Measurements from ENCODE around the gene KPNB1. TPM values are rescaled to one million over a fixed set of nuclear protein-coding genes. Genes with fewer than 3 reads are reported as not detected.

The KPNB1 gene
- total RNA-seq, 2 experiments from 2014 or later = 232 to 453 TPM

DNA sequence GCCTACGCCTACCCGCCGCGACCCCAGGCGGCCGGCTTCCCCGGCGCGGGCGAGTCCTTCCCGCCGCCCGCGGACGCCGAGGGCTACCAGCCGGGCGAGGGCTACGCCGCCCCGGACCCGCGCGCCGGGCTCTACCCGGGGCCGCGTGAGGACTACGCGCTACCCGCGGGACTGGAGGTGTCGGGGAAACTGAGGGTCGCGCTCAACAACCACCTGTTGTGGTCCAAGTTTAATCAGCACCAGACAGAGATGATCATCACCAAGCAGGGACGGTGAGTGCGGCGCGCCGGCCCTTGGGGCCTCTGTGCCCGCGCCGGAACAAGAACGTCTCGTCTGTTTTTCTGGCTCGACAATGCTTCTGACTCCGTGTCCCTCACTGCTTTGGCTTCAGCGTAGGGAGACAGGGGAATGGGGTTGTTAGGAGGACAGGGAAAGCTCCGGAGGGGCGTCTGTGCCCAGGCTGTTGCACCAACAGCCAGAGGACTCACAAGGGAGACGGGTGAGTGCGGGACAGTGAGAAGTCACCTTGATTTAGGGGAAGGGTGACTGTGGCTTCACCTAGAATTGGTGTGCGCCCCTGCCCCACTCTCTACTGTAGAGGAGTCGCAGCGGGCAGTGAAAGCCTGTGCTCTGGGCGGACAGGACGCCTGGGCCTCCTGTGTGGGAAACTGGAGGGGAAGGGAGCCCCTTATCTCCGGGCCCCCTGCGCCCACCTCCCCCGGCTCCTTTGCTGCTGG, 84.1 kb downstream of the KPNB1 start:
- Histone ChIP-seq H3K4me1 (ENCODE audit: insufficient read depth, low read length, poor library complexity, severe bottlenecking) (no peaks in the 10 kb centered on the region), H3K4me3 (ENCODE audit: low read depth, low read length, poor library complexity, severe bottlenecking) (no peak overlapping the region), H2AFZ (ENCODE audit: low read length) (no peak overlapping the region), H3K36me3 (ENCODE audit: insufficient read depth, low read length) (no peaks in the 10 kb centered on the region), H4K20me1 (ENCODE audit: insufficient read depth, low read length) (no peaks in the 10 kb centered on the region), H3K9me3 (ENCODE audit: low read length) (no peaks in the 10 kb centered on the region), H3K4me2 (ENCODE audit: low read length) (0 out of 2 replicates have a peak overlapping the region, but pooled peaks have one; percentile 20), H3K9me2 (ENCODE audit: insufficient read depth, low read length) (no peaks in the 10 kb centered on the region), H3K27ac (ENCODE audit: low read depth, low read length, poor library complexity, severe bottlenecking) (no peak overlapping the region), H3K79me2 (ENCODE audit: insufficient read depth, low read depth, low read length) (no peaks in the 10 kb centered on the region)
- TF ChIP-seq, protein P1, sequence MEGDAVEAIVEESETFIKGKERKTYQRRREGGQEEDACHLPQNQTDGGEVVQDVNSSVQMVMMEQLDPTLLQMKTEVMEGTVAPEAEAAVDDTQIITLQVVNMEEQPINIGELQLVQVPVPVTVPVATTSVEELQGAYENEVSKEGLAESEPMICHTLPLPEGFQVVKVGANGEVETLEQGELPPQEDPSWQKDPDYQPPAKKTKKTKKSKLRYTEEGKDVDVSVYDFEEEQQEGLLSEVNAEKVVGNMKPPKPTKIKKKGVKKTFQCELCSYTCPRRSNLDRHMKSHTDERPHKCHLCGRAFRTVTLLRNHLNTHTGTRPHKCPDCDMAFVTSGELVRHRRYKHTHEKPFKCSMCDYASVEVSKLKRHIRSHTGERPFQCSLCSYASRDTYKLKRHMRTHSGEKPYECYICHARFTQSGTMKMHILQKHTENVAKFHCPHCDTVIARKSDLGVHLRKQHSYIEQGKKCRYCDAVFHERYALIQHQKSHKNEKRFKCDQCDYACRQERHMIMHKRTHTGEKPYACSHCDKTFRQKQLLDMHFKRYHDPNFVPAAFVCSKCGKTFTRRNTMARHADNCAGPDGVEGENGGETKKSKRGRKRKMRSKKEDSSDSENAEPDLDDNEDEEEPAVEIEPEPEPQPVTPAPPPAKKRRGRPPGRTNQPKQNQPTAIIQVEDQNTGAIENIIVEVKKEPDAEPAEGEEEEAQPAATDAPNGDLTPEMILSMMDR (conservative IDR thresholded peaks at IDR 0.05; ENCODE audit: low read length) = no peak
- TF ChIP-seq EZH2phosphoT487 (IDR thresholded peaks at IDR 0.05; ENCODE audit: borderline replicate concordance, low read depth, low read length) = no peak
- intact Hi-C loops (cut with micrococcal nuclease; ENCODE audit: unreplicated experiment) = no loop called here
- ChIA-PET CTCF (ENCODE audit: unreplicated experiment) (no interaction called here), POLR2A (no interaction called here)
- DNase-seq (ENCODE audit: low spot score) = no peak
- BruUV-seq (replicated peaks) = no TSS peak

DNA sequence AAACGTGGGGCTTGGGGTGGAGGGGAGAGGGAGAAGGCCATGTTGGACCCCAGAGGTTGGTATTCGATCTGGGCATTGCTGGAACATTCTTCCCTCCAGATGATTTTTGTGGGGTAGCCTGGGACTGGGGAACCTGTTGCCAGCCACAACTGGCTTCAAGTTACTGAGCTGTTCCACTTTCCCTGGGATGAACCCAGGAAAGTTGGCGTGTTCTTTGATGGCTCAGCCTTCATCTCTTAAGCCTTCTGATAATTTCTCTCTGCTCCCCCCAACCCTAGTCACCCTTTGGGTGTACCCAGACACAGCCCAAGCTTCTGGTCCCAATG, 85.4 kb downstream of the KPNB1 start:
- Histone ChIP-seq H3K4me1 (ENCODE audit: insufficient read depth, low read length, poor library complexity, severe bottlenecking) (no peaks in the 10 kb centered on the region), H3K79me2 (ENCODE audit: insufficient read depth, low read depth, low read length) (no peaks in the 10 kb centered on the region), H3K36me3 (ENCODE audit: insufficient read depth, low read length) (no peaks in the 10 kb centered on the region), H3K4me2 (ENCODE audit: low read length) (no peak overlapping the region), H3K9me3 (ENCODE audit: low read length) (no peaks in the 10 kb centered on the region), H4K20me1 (ENCODE audit: insufficient read depth, low read length) (no peaks in the 10 kb centered on the region), H3K4me3 (ENCODE audit: low read depth, low read length, poor library complexity, severe bottlenecking) (no peak overlapping the region), H2AFZ (ENCODE audit: low read length) (no peak overlapping the region), H3K27ac (ENCODE audit: low read depth, low read length, poor library complexity, severe bottlenecking) (no peak overlapping the region), H3K9me2 (ENCODE audit: insufficient read depth, low read length) (no peaks in the 10 kb centered on the region)
- intact Hi-C loops (cut with micrococcal nuclease; ENCODE audit: unreplicated experiment) = no loop called here
- BruUV-seq (replicated peaks) = no TSS peak
- CTCF ChIA-PET (ENCODE audit: unreplicated experiment) = no interaction called here
- POLR2A ChIA-PET = interaction anchor here (0.7 kb wide), 1 partner anchor 21 kb away, joined by 3 read pairs; no protein-coding TSS in a partner anchor
- no peak for TF ChIP-seq EZH2phosphoT487 (IDR thresholded peaks at IDR 0.05; ENCODE audit: borderline replicate concordance, low read depth, low read length)
- TF ChIP-seq, protein P1 (conservative IDR thresholded peaks at IDR 0.05; ENCODE audit: low read length) = no peak
- DNase-seq (ENCODE audit: low spot score) = no peak

Small RNA genes lying within 50 kb of the gene (small RNA-seq; reads per million reads assigned to genes)
- not detected for gene AC015674.1

Other genes starting within 250 kb of the KPNB1 start
- 44.2 and 46.8 TPM in 2 replicates for gene NPEPPS, start 118.8 kb upstream of the KPNB1 start, total RNA-seq (2014; rRNA removed; shearing (Covaris generic))
- gene NPEPPS, start 118.8 kb upstream of the KPNB1 start, total RNA-seq (2022) = 111 and 124 TPM in 2 replicates
- gene TBKBP1, start 44.2 kb downstream of the KPNB1 start, total RNA-seq (2014; rRNA removed; shearing (Covaris generic)) = 8.3 and 15.0 TPM in 2 replicates
- gene TBKBP1, start 44.2 kb downstream of the KPNB1 start, total RNA-seq (2022) = 15.2 and 16.0 TPM in 2 replicates
- not detected in 2 replicates for gene TBX21, start 83.3 kb downstream of the KPNB1 start, total RNA-seq (2014; rRNA removed; shearing (Covaris generic))
- gene TBX21, start 83.3 kb downstream of the KPNB1 start, total RNA-seq (2022) = not detected in 2 replicates
- 16.2 and 24.4 TPM in 2 replicates for gene OSBPL7, start 171.9 kb downstream of the KPNB1 start, total RNA-seq (2014; rRNA removed; shearing (Covaris generic))
- 31.1 and 35.7 TPM in 2 replicates for gene OSBPL7, start 171.9 kb downstream of the KPNB1 start, total RNA-seq (2022)
- 27.1 and 50.8 TPM in 2 replicates for gene MRPL10, start 181.6 kb downstream of the KPNB1 start, total RNA-seq (2014; rRNA removed; shearing (Covaris generic))
- gene MRPL10, start 181.6 kb downstream of the KPNB1 start, total RNA-seq (2022) = 55.9 and 56.7 TPM in 2 replicates
- 0.23 and 0.85 TPM in 2 replicates for gene LRRC46, start 181.8 kb downstream of the KPNB1 start, total RNA-seq (2014; rRNA removed; shearing (Covaris generic))
- gene LRRC46, start 181.8 kb downstream of the KPNB1 start, total RNA-seq (2022) = 1.2 and 2.0 TPM in 2 replicates
- 33.9 and 42.9 TPM in 2 replicates for gene SCRN2, start 191.4 kb downstream of the KPNB1 start, total RNA-seq (2014; rRNA removed; shearing (Covaris generic))
- gene SCRN2, start 191.4 kb downstream of the KPNB1 start, total RNA-seq (2022) = 37.3 and 39.1 TPM in 2 replicates
- gene SP6, start 201.2 kb downstream of the KPNB1 start, total RNA-seq (2014; rRNA removed; shearing (Covaris generic)) = 0.08 and 0.22 TPM in 2 replicates
- 0.08 and 0.24 TPM in 2 replicates for gene SP6, start 201.2 kb downstream of the KPNB1 start, total RNA-seq (2022)
- gene SP2, start 246.3 kb downstream of the KPNB1 start, total RNA-seq (2014; rRNA removed; shearing (Covaris generic)) = 2.3 and 5.8 TPM in 2 replicates
- gene SP2, start 246.3 kb downstream of the KPNB1 start, total RNA-seq (2022) = 22.1 and 24.1 TPM in 2 replicates